ENCODE measurements around the gene GTF2F2. TPM values are rescaled to one million over a fixed set of nuclear protein-coding genes. Genes with fewer than 3 reads are reported as not detected.

The GTF2F2 gene
- total and polyA plus RNA-seq, 2 experiments from 2014 or later, result 42.1 to 75.6 TPM

DNA sequence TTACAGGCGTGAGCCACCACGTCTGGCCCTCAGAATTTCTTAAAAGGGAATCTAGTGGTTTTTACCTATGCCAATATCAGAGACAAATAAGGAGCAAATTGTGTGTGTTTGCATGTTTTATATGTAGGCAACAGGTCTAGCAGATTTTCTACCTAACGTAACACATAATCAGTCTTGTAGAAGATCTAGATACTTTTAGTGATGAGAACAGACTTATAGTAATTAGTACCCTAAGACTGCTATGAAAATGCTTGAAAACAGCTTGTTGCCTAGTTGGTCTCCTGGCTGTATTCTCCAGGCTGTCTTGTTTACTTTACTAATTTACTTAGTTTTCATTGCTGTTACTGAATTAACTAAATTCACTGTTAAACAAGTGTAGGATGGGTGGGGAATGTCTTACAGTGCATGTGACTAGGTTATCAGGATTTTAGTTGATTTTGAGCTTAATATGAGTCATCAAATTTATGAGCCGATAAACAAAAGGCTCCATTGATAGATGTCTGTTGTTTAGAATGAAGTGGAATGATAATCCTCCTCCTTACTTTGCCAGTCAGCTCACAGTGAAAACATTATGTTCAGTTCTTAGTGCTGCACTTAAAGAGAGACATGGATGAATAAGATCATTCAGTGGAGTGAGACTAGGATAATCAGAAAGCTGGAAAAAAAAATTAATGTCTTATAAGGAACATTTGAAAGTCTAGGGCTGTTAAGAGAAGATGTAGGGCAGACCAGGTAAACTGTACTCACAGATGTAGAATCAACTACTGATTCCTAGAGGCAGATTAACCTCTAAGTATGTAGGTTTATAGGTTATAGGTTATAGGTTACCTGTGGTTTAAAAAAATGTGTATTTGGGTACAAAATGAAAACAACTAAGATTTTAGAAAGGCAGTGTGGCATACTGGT is 22.4 kb downstream of the GTF2F2 start:
- no peaks in the 10 kb centered on the region for H3K9me3 Mint-ChIP-seq
- peaks cover 19% of the 10 kb centered on the region for H3K36me3 Mint-ChIP-seq (ENCODE audit: low read depth)
- no peak overlapping the region for H2AFZ ChIP-seq
- peaks cover 4% of the 10 kb centered on the region for H3K27me3 Mint-ChIP-seq (ENCODE audit: insufficient read depth, low read depth, poor library complexity)
- H4K20me1 ChIP-seq (replicated peaks; ENCODE audit: insufficient read depth), result peaks cover 3% of the 10 kb centered on the region; the same call in 1 of the 2 replicates
- peaks cover 4% of the 10 kb centered on the region; the same call in 1 of the 2 replicates for H3K4me1 ChIP-seq (ENCODE audit: insufficient read depth)
- H3F3A ChIP-seq (replicated peaks; ENCODE audit: low read depth), result no peaks in the 10 kb centered on the region
- no peak overlapping the region for H3K4me2 ChIP-seq
- ATAC-seq, result no peak
- peak overlapping the region; percentile 72 for H3K27ac Mint-ChIP-seq
- peaks cover 19% of the 10 kb centered on the region for H3K4me1 Mint-ChIP-seq
- H3K79me2 ChIP-seq (replicated peaks; ENCODE audit: insufficient read depth), result peaks cover 80% of the 10 kb centered on the region
- TF ChIP-seq, protein P1, sequence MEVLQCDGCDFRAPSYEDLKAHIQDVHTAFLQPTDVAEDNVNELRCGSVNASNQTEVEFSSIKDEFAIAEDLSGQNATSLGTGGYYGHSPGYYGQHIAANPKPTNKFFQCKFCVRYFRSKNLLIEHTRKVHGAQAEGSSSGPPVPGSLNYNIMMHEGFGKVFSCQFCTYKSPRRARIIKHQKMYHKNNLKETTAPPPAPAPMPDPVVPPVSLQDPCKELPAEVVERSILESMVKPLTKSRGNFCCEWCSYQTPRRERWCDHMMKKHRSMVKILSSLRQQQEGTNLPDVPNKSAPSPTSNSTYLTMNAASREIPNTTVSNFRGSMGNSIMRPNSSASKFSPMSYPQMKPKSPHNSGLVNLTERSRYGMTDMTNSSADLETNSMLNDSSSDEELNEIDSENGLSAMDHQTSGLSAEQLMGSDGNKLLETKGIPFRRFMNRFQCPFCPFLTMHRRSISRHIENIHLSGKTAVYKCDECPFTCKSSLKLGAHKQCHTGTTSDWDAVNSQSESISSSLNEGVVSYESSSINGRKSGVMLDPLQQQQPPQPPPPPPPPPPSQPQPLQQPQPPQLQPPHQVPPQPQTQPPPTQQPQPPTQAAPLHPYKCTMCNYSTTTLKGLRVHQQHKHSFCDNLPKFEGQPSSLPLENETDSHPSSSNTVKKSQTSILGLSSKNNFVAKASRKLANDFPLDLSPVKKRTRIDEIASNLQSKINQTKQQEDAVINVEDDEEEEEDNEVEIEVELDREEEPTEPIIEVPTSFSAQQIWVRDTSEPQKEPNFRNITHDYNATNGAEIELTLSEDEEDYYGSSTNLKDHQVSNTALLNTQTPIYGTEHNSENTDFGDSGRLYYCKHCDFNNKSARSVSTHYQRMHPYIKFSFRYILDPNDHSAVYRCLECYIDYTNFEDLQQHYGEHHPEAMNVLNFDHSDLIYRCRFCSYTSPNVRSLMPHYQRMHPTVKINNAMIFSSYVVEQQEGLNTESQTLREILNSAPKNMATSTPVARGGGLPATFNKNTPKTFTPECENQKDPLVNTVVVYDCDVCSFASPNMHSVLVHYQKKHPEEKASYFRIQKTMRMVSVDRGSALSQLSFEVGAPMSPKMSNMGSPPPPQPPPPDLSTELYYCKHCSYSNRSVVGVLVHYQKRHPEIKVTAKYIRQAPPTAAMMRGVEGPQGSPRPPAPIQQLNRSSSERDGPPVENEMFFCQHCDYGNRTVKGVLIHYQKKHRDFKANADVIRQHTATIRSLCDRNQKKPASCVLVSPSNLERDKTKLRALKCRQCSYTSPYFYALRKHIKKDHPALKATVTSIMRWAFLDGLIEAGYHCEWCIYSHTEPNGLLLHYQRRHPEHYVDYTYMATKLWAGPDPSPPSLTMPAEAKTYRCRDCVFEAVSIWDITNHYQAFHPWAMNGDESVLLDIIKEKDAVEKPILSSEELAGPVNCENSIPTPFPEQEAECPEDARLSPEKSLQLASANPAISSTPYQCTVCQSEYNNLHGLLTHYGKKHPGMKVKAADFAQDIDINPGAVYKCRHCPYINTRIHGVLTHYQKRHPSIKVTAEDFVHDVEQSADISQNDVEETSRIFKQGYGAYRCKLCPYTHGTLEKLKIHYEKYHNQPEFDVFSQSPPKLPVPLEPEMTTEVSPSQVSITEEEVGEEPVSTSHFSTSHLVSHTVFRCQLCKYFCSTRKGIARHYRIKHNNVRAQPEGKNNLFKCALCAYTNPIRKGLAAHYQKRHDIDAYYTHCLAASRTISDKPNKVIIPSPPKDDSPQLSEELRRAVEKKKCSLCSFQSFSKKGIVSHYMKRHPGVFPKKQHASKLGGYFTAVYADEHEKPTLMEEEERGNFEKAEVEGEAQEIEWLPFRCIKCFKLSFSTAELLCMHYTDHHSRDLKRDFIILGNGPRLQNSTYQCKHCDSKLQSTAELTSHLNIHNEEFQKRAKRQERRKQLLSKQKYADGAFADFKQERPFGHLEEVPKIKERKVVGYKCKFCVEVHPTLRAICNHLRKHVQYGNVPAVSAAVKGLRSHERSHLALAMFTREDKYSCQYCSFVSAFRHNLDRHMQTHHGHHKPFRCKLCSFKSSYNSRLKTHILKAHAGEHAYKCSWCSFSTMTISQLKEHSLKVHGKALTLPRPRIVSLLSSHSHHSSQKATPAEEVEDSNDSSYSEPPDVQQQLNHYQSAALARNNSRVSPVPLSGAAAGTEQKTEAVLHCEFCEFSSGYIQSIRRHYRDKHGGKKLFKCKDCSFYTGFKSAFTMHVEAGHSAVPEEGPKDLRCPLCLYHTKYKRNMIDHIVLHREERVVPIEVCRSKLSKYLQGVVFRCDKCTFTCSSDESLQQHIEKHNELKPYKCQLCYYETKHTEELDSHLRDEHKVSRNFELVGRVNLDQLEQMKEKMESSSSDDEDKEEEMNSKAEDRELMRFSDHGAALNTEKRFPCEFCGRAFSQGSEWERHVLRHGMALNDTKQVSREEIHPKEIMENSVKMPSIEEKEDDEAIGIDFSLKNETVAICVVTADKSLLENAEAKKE (CRISPR knock-in tag; IDR thresholded peaks at IDR 0.05), result no peak
- TF ChIP-seq NANOG (IDR thresholded peaks at IDR 0.05; ENCODE audit: borderline replicate concordance) (no peak), JUNB (IDR thresholded peaks at IDR 0.05; ENCODE audit: unreplicated experiment) (no peak), ZNF114 (CRISPR knock-in tag; IDR thresholded peaks at IDR 0.05) (no peak), CREB1 (CRISPR knock-in tag; IDR thresholded peaks at IDR 0.05; ENCODE audit: low read depth) (no peak), EZH2phosphoT487 (IDR thresholded peaks at IDR 0.05; ENCODE audit: unreplicated experiment) (no peak), POLR2AphosphoS5 (IDR thresholded peaks at IDR 0.05; ENCODE audit: low read depth) (no peak), ZNF331 (CRISPR knock-in tag; IDR thresholded peaks at IDR 0.05; ENCODE audit: low read depth) (no peak), STAT1 (IDR thresholded peaks at IDR 0.05; ENCODE audit: unreplicated experiment) (no peak), EZH2 (IDR thresholded peaks at IDR 0.05; ENCODE audit: low read depth, unreplicated experiment) (no peak)
- TF ChIP-seq, protein P2, sequence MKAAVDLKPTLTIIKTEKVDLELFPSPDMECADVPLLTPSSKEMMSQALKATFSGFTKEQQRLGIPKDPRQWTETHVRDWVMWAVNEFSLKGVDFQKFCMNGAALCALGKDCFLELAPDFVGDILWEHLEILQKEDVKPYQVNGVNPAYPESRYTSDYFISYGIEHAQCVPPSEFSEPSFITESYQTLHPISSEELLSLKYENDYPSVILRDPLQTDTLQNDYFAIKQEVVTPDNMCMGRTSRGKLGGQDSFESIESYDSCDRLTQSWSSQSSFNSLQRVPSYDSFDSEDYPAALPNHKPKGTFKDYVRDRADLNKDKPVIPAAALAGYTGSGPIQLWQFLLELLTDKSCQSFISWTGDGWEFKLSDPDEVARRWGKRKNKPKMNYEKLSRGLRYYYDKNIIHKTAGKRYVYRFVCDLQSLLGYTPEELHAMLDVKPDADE (IDR thresholded peaks at IDR 0.05), result no peak
- TF ChIP-seq, protein P3, sequence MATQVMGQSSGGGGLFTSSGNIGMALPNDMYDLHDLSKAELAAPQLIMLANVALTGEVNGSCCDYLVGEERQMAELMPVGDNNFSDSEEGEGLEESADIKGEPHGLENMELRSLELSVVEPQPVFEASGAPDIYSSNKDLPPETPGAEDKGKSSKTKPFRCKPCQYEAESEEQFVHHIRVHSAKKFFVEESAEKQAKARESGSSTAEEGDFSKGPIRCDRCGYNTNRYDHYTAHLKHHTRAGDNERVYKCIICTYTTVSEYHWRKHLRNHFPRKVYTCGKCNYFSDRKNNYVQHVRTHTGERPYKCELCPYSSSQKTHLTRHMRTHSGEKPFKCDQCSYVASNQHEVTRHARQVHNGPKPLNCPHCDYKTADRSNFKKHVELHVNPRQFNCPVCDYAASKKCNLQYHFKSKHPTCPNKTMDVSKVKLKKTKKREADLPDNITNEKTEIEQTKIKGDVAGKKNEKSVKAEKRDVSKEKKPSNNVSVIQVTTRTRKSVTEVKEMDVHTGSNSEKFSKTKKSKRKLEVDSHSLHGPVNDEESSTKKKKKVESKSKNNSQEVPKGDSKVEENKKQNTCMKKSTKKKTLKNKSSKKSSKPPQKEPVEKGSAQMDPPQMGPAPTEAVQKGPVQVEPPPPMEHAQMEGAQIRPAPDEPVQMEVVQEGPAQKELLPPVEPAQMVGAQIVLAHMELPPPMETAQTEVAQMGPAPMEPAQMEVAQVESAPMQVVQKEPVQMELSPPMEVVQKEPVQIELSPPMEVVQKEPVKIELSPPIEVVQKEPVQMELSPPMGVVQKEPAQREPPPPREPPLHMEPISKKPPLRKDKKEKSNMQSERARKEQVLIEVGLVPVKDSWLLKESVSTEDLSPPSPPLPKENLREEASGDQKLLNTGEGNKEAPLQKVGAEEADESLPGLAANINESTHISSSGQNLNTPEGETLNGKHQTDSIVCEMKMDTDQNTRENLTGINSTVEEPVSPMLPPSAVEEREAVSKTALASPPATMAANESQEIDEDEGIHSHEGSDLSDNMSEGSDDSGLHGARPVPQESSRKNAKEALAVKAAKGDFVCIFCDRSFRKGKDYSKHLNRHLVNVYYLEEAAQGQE (IDR thresholded peaks at IDR 0.05; ENCODE audit: unreplicated experiment), result no peak
- TF ChIP-seq, protein P4, sequence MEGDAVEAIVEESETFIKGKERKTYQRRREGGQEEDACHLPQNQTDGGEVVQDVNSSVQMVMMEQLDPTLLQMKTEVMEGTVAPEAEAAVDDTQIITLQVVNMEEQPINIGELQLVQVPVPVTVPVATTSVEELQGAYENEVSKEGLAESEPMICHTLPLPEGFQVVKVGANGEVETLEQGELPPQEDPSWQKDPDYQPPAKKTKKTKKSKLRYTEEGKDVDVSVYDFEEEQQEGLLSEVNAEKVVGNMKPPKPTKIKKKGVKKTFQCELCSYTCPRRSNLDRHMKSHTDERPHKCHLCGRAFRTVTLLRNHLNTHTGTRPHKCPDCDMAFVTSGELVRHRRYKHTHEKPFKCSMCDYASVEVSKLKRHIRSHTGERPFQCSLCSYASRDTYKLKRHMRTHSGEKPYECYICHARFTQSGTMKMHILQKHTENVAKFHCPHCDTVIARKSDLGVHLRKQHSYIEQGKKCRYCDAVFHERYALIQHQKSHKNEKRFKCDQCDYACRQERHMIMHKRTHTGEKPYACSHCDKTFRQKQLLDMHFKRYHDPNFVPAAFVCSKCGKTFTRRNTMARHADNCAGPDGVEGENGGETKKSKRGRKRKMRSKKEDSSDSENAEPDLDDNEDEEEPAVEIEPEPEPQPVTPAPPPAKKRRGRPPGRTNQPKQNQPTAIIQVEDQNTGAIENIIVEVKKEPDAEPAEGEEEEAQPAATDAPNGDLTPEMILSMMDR (conservative IDR thresholded peaks at IDR 0.05; ENCODE audit: low read depth in 2 of 2), result no peak
- no peak for DNase-seq (ENCODE audit: low spot score)
- H3K27me3 ChIP-seq (ENCODE audit: insufficient read depth), result no peaks in the 10 kb centered on the region
- no peaks in the 10 kb centered on the region for H3K9me2 ChIP-seq (ENCODE audit: insufficient read depth)
- no peaks in the 10 kb centered on the region for H3K36me3 ChIP-seq (ENCODE audit: insufficient read depth)
- H3K27ac ChIP-seq (ENCODE audit: low read depth), result no peak overlapping the region
- no peak overlapping the region for H3K4me3 Mint-ChIP-seq
- no peak overlapping the region for H3K4me3 ChIP-seq

Measured in GM23338 (cell line).